H9 (cell line): Measurements from ENCODE around the gene MRPS27. TPM values are rescaled to one million over a fixed set of nuclear protein-coding genes. Genes with fewer than 3 reads are reported as not detected.
A peak's percentile ranks its signal among the peaks of the same experiment; 100 is the strongest.

Experiments used
- DNase-seq: peaks from one replicate; pipeline ENCODE4 v3.0.0-alpha.2; 2017
- H2AFZ ChIP-seq: one replicate; pipeline ENCODE4 v1.6.1; 2013; ENCODE audit warnings: mild to moderate bottlenecking, low read length, control low read depth, moderate library complexity
- H2AK5ac ChIP-seq: 2 replicates; pipeline ENCODE4 v1.6.1; 2013; ENCODE audit warnings: low read length, control low read depth, mixed read lengths; ENCODE audit not compliant: insufficient read length
- H2BK120ac ChIP-seq: one replicate; pipeline ENCODE4 v1.6.1; 2013; ENCODE audit warnings: low read depth, mild to moderate bottlenecking, low read length, control low read depth, inconsistent platforms; ENCODE audit not compliant: poor library complexity, severe bottlenecking
- H2BK12ac ChIP-seq: 2 replicates; pipeline ENCODE4 v1.6.1; 2013; ENCODE audit warnings: low read length, control low read depth, mixed read lengths, low read depth; ENCODE audit not compliant: insufficient read length
- H2BK15ac ChIP-seq: 2 replicates; pipeline ENCODE4 v1.6.1; 2013; ENCODE audit warnings: low read depth, low read length, control low read depth
- H2BK20ac ChIP-seq: one replicate; pipeline ENCODE4 v1.6.1; 2013; ENCODE audit warnings: low read depth, mild to moderate bottlenecking, low read length, control low read depth, inconsistent platforms; ENCODE audit not compliant: poor library complexity, severe bottlenecking
- H2BK5ac ChIP-seq: 2 replicates; pipeline ENCODE4 v1.6.1; 2013; ENCODE audit warnings: low read length, control low read depth, mixed read lengths; ENCODE audit not compliant: insufficient read length
- H3K14ac ChIP-seq: 2 replicates; pipeline ENCODE4 v1.6.1; 2013; ENCODE audit warnings: low read length, control low read depth; ENCODE audit not compliant: insufficient read depth
- H3K18ac ChIP-seq: 2 replicates; pipeline ENCODE4 v1.6.1; 2013; ENCODE audit warnings: low read depth, mild to moderate bottlenecking, mixed read lengths, low read length, control low read depth; ENCODE audit not compliant: insufficient read length
- H3K23ac ChIP-seq: 2 replicates; pipeline ENCODE4 v1.6.1; 2013; ENCODE audit warnings: low read length, control low read depth, mixed read lengths, low read depth; ENCODE audit not compliant: insufficient read length
- H3K23me2 ChIP-seq: 2 replicates; pipeline ENCODE4 v1.6.1; 2013; ENCODE audit warnings: low read depth, mild to moderate bottlenecking, mixed read lengths, low read length, control low read depth; ENCODE audit not compliant: insufficient read length, poor library complexity, severe bottlenecking
- H3K27ac ChIP-seq: 2 replicates; pipeline ENCODE4 v1.5.1; 2013; ENCODE audit warnings: low read length, control low read depth, mixed read lengths, low read depth; ENCODE audit not compliant: insufficient read length
- H3K27me3 ChIP-seq: 2 replicates; pipeline ENCODE4 v1.6.1; 2013; ENCODE audit warnings: low read length, control low read depth, inconsistent platforms; ENCODE audit not compliant: insufficient read depth
- H3K4ac ChIP-seq: 2 replicates; pipeline ENCODE4 v1.6.1; 2013; ENCODE audit warnings: low read depth, mild to moderate bottlenecking, control low read depth, inconsistent platforms, low read length, moderate library complexity
- H3K4me1 ChIP-seq: 2 replicates; pipeline ENCODE4 v1.6.1; 2013; ENCODE audit warnings: low read length, control low read depth, inconsistent platforms; ENCODE audit not compliant: insufficient read depth
- H3K4me2 ChIP-seq: 2 replicates; pipeline ENCODE4 v1.6.1; 2013; ENCODE audit warnings: low read length, control low read depth, mixed read lengths; ENCODE audit not compliant: insufficient read length, insufficient read depth
- H3K56ac ChIP-seq: 2 replicates; pipeline ENCODE4 v1.6.1; 2013; ENCODE audit warnings: low read depth, mild to moderate bottlenecking, mixed read lengths, low read length, control low read depth; ENCODE audit not compliant: insufficient read length
- H3K79me1 ChIP-seq: 2 replicates; pipeline ENCODE4 v1.6.1; 2013; ENCODE audit warnings: low read depth, mild to moderate bottlenecking, moderate library complexity, low read length, control low read depth, inconsistent platforms; ENCODE audit not compliant: insufficient read depth, poor library complexity, severe bottlenecking
- H3K79me2 ChIP-seq: 2 replicates; pipeline ENCODE4 v1.6.1; 2013; ENCODE audit warnings: low read length, control low read depth, inconsistent platforms; ENCODE audit not compliant: insufficient read depth
- H3K9ac ChIP-seq: 2 replicates; pipeline ENCODE4 v1.6.1; 2013; ENCODE audit warnings: low read length, control low read depth, mixed read lengths; ENCODE audit not compliant: insufficient read length; ENCODE audit errors: extremely low read depth
- H3K9me3 ChIP-seq: one replicate; pipeline ENCODE4 v1.6.1; 2013; ENCODE audit warnings: low read depth, low read length, inconsistent platforms; ENCODE audit not compliant: control insufficient read depth
- H3T11ph ChIP-seq: one replicate; pipeline ENCODE4 v1.6.1; 2013; ENCODE audit warnings: mild to moderate bottlenecking, low read length, control low read depth, inconsistent platforms
- H4K20me1 ChIP-seq: one replicate; pipeline ENCODE4 v1.6.1; 2013; ENCODE audit not compliant: control insufficient read depth, insufficient read length, insufficient read depth
- H4K5ac ChIP-seq: 2 replicates; pipeline ENCODE4 v1.6.1; 2013; ENCODE audit warnings: low read depth, mild to moderate bottlenecking, mixed read lengths, low read length, control low read depth; ENCODE audit not compliant: insufficient read length
- H4K8ac ChIP-seq: replicated peaks from 2 replicates; pipeline ENCODE4 v1.6.1; 2013; ENCODE audit warnings: low read length, control low read depth, mixed read lengths, low read depth; ENCODE audit not compliant: insufficient read length
- H4K91ac ChIP-seq: 2 replicates; pipeline ENCODE4 v1.6.1; 2013; ENCODE audit warnings: low read depth, mild to moderate bottlenecking, moderate library complexity, mixed read lengths, low read length, control low read depth; ENCODE audit not compliant: insufficient read length
- H3K27ac Mint-ChIP-seq, 3 experiments: 2 replicates in 2 of 3; 3 replicates in 1 of 3; pipeline ENCODE4 v1.8.0; 2020 to 2021; ENCODE audit warnings: mixed read lengths in 3 of 3, mild to moderate bottlenecking in 1 of 3, moderate library complexity in 1 of 3
- H3K27me3 Mint-ChIP-seq: 2 replicates; pipeline ENCODE4 v1.8.0; 2021; ENCODE audit warnings: low read depth, mild to moderate bottlenecking, moderate library complexity, mixed read lengths
- H3K36me3 Mint-ChIP-seq, 3 experiments: 2 replicates in 2 of 3; 3 replicates in 1 of 3; pipeline ENCODE4 v1.8.0; 2020 to 2021; ENCODE audit warnings: low read depth in 3 of 3, mixed read lengths in 3 of 3; ENCODE audit not compliant: insufficient read depth in 1 of 3
- H3K4me1 Mint-ChIP-seq, 2 experiments: 2 replicates each; pipeline ENCODE4 v1.8.0; 2020; ENCODE audit warnings: mixed read lengths in 2 of 2
- H3K4me3 Mint-ChIP-seq, 2 experiments: 2 replicates in 1 of 2; 3 replicates in 1 of 2; pipeline ENCODE4 v1.8.0; 2020 to 2021; ENCODE audit warnings: mild to moderate bottlenecking in 2 of 2, mixed read lengths in 2 of 2, moderate library complexity in 1 of 2
- H3K9me3 Mint-ChIP-seq, 2 experiments: 2 replicates in 1 of 2; 3 replicates in 1 of 2; pipeline ENCODE4 v1.8.0; 2020; ENCODE audit warnings: mild to moderate bottlenecking in 2 of 2, mixed read lengths in 2 of 2, moderate library complexity in 1 of 2
- CTCF ChIP-seq: fragments of 200-600 bp; sonication (generic); conservative IDR thresholded peaks from 3 replicates; pipeline ENCODE4 v1.8.0; 2021; ENCODE audit warnings: antibody characterized with exemption, mild to moderate bottlenecking
- WGBS: extraction: QIAGEN DNeasy Blood & Tissue Kit; methylation state at CpG from one replicate; pipeline ENCODE4 v1.1.7; 2013; ENCODE audit warnings: missing lambda C conversion rate, low lambda C conversion rate, mixed read lengths; ENCODE audit not compliant: insufficient read length; ENCODE audit errors: extremely low coverage; 5-methylcytosine and 5-hydroxymethylcytosine counted together
- total RNA-seq: library from RNA; stranded (reverse); gene quantifications from 2 replicates; pipeline ENCODE4 v1.2.1, GENCODE V29; 2021

Gene MRPS27
- total RNA-seq, 1 experiment from 2014 or later, result 83.3 TPM

- peaks cover 24 to 49% (median 47%) of the 10 kb centered on the region in 3 experiments; a peak in 6 of 7 replicates for H3K36me3 Mint-ChIP-seq
- no peak overlapping the region for H3K18ac ChIP-seq
- H3K23ac ChIP-seq, result no peak overlapping the region
- peak overlapping the region; percentile 22 to 82 (median 41); a peak in 4 of 7 replicates for H3K27ac Mint-ChIP-seq
- H2BK15ac ChIP-seq, result no peak overlapping the region
- peak overlapping the region; percentile 4; the same call in 1 of the 2 replicates for H3K14ac ChIP-seq
- no peak overlapping the region for H4K8ac ChIP-seq
- no peak overlapping the region for H3K4me2 ChIP-seq
- no peak overlapping the region for H2BK120ac ChIP-seq
- H2AK5ac ChIP-seq, result no peak overlapping the region
- H4K20me1 ChIP-seq, result no peaks in the 10 kb centered on the region
- no peaks in the 10 kb centered on the region for H3K9me3 Mint-ChIP-seq
- H2BK20ac ChIP-seq, result no peak overlapping the region
- H3K27ac ChIP-seq, result no peak overlapping the region
- H2AFZ ChIP-seq, result no peak overlapping the region
- WGBS, result no CpG with 5 or more reads among the region's 7 CpGs
- H4K91ac ChIP-seq, result no peak overlapping the region
- H3K4me1 ChIP-seq, result peaks cover 6% of the 10 kb centered on the region; the same call in 1 of the 2 replicates
- no peak overlapping the region for H3T11ph ChIP-seq
- H3K9ac ChIP-seq, result no peak overlapping the region
- no peak overlapping the region for H2BK5ac ChIP-seq
- no peak overlapping the region for H4K5ac ChIP-seq
- no peak for TF ChIP-seq CTCF
- H3K4me3 Mint-ChIP-seq, result no peak overlapping the region
- no peaks in the 10 kb centered on the region for H3K9me3 ChIP-seq
- no peaks in the 10 kb centered on the region for H3K23me2 ChIP-seq
- H3K79me2 ChIP-seq, result no peaks in the 10 kb centered on the region; the same call in 1 of the 2 replicates
- H3K27me3 Mint-ChIP-seq, result no peaks in the 10 kb centered on the region
- peaks cover 37 to 47% of the 10 kb centered on the region in 2 experiments for H3K4me1 Mint-ChIP-seq
- no peak overlapping the region for H3K4ac ChIP-seq
- H2BK12ac ChIP-seq, result no peak overlapping the region
- no peaks in the 10 kb centered on the region for H3K27me3 ChIP-seq
- no peak for DNase-seq
- no peaks in the 10 kb centered on the region for H3K79me1 ChIP-seq
- no peak overlapping the region for H3K56ac ChIP-seq
Observed at GRCh38 chr5:72183101-72183520, 136.9 kb downstream of the MRPS27 start.
